Endothelial cell (in vitro differentiated cells): ENCODE results near the gene LY86. TPM values are rescaled to one million over a fixed set of nuclear protein-coding genes. Genes with fewer than 3 reads are reported as not detected.

Experiments
- DNase-seq: peaks from one replicate; pipeline ENCODE4 v3.0.0; 2021; ENCODE audit warnings: low spot score
- H3K27ac Mint-ChIP-seq: one replicate; pipeline ENCODE4 v1.8.0; 2021; ENCODE audit warnings: mixed read lengths, inconsistent platforms; ENCODE audit not compliant: unreplicated experiment
- H3K27me3 Mint-ChIP-seq: one replicate; pipeline ENCODE4 v1.8.0; 2021; ENCODE audit warnings: mild to moderate bottlenecking, moderate library complexity, mixed read lengths, inconsistent platforms; ENCODE audit not compliant: unreplicated experiment
- H3K36me3 Mint-ChIP-seq: one replicate; pipeline ENCODE4 v1.8.0; 2021; ENCODE audit warnings: mild to moderate bottlenecking, low read depth, mixed read lengths, inconsistent platforms; ENCODE audit not compliant: unreplicated experiment
- H3K4me1 Mint-ChIP-seq: one replicate; pipeline ENCODE4 v1.8.0; 2021; ENCODE audit warnings: mild to moderate bottlenecking, mixed read lengths, inconsistent platforms; ENCODE audit not compliant: unreplicated experiment
- H3K4me3 Mint-ChIP-seq: one replicate; pipeline ENCODE4 v1.8.0; 2021; ENCODE audit warnings: mild to moderate bottlenecking, mixed read lengths, inconsistent platforms; ENCODE audit not compliant: unreplicated experiment
- H3K9me3 Mint-ChIP-seq: one replicate; pipeline ENCODE4 v1.8.0; 2021; ENCODE audit warnings: mixed read lengths, inconsistent platforms; ENCODE audit not compliant: unreplicated experiment
- total RNA-seq: library from RNA; stranded (reverse); fragmentation: NEBNext Ultra II Directional; extraction: Animal tissue kit (Norgen Biotek cat#: 25700); gene quantifications from one replicate; pipeline ENCODE4 v1.2.1, GENCODE V29; 2021; ENCODE audit not compliant: unreplicated experiment
- TF ChIP-seq, protein P1 (sequence below): fragments of 200-600 bp; sonication (generic); IDR thresholded peaks from one replicate; pipeline ENCODE4 v1.5.0; 2021; ENCODE audit warnings: antibody characterized with exemption; ENCODE audit not compliant: unreplicated experiment

Gene LY86
- total RNA-seq, 1 donor from 2014 or later: not detected

DNA sequence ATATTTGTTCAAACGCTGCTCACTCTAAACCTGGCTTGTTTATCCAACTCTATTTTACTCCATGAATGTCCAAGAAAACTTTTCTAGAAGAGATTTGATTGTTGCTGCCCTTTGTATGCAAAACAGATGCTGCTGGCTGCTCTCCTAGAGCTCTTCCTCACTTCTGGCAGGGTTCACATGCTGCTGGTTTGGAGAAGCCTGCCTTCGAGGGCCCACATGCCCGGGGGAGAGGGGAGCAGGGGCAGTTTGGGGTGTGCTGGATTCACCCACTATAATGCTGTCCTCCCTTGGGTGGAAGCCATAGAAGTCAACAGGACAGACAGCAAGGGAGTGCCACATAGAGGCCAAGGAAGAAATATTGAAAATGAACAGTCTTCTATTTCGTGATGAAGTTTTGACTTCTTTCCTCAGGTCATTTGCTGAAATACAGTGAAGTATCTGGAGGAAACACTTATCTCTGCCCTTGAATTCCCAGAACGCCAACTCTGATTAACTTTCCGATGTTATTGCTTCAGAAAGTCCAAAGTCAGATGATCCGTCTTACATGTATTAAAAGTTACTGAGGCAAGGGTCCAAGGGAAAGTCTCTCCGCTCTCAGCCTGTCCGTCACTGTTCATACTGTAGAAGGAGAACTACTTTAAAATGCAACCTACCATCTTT is 32.4 kb downstream of the LY86 start:
- peaks cover 3% of the 10 kb centered on the region for H3K27me3 Mint-ChIP-seq
- no peak overlapping the region for H3K4me3 Mint-ChIP-seq
- H3K9me3 Mint-ChIP-seq: no peaks in the 10 kb centered on the region
- peaks cover 18% of the 10 kb centered on the region for H3K4me1 Mint-ChIP-seq
- TF ChIP-seq, protein P1, sequence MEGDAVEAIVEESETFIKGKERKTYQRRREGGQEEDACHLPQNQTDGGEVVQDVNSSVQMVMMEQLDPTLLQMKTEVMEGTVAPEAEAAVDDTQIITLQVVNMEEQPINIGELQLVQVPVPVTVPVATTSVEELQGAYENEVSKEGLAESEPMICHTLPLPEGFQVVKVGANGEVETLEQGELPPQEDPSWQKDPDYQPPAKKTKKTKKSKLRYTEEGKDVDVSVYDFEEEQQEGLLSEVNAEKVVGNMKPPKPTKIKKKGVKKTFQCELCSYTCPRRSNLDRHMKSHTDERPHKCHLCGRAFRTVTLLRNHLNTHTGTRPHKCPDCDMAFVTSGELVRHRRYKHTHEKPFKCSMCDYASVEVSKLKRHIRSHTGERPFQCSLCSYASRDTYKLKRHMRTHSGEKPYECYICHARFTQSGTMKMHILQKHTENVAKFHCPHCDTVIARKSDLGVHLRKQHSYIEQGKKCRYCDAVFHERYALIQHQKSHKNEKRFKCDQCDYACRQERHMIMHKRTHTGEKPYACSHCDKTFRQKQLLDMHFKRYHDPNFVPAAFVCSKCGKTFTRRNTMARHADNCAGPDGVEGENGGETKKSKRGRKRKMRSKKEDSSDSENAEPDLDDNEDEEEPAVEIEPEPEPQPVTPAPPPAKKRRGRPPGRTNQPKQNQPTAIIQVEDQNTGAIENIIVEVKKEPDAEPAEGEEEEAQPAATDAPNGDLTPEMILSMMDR: no peak
- no peak for DNase-seq
- no peaks in the 10 kb centered on the region for H3K36me3 Mint-ChIP-seq
- H3K27ac Mint-ChIP-seq: no peak overlapping the region

DNA sequence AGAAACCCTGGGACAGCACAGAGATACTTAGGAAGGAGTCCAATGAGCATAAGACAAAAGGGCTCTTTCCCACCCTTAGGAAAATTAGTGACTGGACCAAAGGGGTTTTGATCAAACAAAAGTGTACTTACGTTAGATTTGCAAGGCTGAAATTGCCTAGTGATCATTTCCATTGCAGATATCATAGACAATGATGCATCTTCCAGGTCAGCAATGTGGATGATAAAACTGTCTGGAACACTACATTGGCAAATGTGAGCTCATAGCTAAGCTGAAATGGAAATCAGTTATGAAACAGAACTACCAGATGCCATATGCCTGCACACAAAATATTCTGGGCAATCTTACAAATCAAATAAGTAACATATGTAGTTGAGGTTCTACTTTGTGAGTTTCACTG is 34.0 kb downstream of the LY86 start:
- no peaks in the 10 kb centered on the region for H3K9me3 Mint-ChIP-seq
- DNase-seq: no peak
- H3K36me3 Mint-ChIP-seq: no peaks in the 10 kb centered on the region
- TF ChIP-seq, protein P1: no peak
- peaks cover 3% of the 10 kb centered on the region for H3K27me3 Mint-ChIP-seq
- H3K4me3 Mint-ChIP-seq: no peak overlapping the region
- H3K27ac Mint-ChIP-seq: no peak overlapping the region
- H3K4me1 Mint-ChIP-seq: peaks cover 18% of the 10 kb centered on the region

DNA sequence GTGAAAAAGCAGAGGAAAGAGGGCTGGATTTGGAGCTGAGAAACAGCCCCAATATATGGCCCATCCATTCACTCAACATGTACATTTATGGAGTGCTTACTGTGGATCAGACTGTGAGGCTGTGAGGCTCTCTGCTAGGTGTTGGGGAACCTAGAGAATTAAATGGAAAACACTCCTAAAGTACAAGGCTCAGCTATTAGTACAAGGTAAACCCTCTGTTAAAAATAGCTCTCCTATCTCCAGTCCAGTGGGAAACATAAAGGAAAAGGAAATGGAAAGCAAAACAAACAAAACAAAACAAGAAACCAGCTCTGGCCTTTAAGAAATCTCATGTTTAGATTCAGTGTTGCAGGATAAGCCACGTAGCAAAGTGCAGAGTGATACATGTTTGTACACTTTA is 35.0 kb downstream of the LY86 start:
- H3K4me1 Mint-ChIP-seq: peaks cover 18% of the 10 kb centered on the region
- DNase-seq: no peak
- H3K9me3 Mint-ChIP-seq: no peaks in the 10 kb centered on the region

DNA sequence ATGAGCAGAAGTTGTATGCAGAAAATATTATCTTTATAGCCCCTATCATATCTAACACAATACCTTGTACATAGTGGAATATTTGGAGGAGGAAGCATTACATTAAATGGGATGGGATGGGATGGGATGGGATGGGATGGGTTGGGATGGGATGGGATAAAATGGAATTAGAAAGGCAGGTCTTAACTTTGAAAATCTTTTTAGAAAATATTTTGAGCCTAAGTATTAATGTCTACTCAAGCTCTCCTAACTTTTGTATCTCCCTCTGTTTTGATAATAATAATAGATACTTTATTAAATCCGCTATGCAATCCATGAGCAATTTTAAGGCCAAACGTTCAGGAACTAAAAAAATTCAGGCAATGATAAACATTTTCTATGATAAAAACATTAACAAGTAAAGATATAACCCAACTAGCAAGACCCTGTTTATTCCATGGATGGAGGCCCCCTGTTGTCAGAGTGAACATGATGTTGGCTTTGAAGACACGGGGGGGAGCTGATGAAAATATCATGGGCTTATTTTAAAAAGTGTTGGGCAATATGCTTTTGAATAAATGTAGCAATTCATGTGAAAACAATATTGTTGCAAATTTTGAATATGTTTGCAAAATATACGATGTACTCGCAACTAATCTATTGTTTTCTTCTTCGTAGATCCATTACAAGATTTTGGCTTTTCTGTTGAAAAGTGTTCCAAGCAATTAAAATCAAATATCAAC is 35.9 kb downstream of the LY86 start:
- DNase-seq: no peak
- Mint-ChIP-seq H3K4me1 (peaks cover 18% of the 10 kb centered on the region), H3K9me3 (no peaks in the 10 kb centered on the region), H3K27me3 (peaks cover 3% of the 10 kb centered on the region), H3K4me3 (no peak overlapping the region), H3K27ac (no peak overlapping the region), H3K36me3 (no peaks in the 10 kb centered on the region)
- TF ChIP-seq, protein P1: no peak

More for the DNA sequence above, 35.0 kb downstream of the LY86 start:
- H3K27me3 Mint-ChIP-seq: peaks cover 3% of the 10 kb centered on the region
- H3K36me3 Mint-ChIP-seq: no peaks in the 10 kb centered on the region
- no peak overlapping the region for H3K27ac Mint-ChIP-seq
- TF ChIP-seq, protein P1: no peak
- H3K4me3 Mint-ChIP-seq: no peak overlapping the region

DNA sequence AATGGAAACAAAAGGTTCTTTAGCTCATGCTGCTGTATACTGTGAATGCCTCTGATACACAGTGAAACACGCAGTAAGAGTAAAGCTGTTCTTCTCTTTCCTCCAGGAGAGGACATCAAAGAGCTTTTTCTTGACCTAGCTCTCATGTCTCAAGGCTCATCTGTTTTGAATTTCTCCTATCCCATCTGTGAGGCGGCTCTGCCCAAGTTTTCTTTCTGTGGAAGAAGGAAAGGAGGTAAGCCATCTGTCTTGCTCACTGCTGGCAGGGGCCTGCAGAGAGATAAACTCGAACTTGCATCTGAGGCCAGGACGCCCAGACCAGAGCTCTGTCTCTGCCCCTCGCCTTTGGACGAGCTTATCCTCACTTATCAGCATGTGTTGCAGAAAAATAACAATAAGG is 37.7 kb downstream of the LY86 start:
- no peaks in the 10 kb centered on the region for H3K36me3 Mint-ChIP-seq
- no peak overlapping the region for H3K4me3 Mint-ChIP-seq
- no peaks in the 10 kb centered on the region for H3K9me3 Mint-ChIP-seq
- H3K4me1 Mint-ChIP-seq: peaks cover 13% of the 10 kb centered on the region
- H3K27ac Mint-ChIP-seq: no peak overlapping the region
- TF ChIP-seq, protein P1: no peak
- DNase-seq: no peak
- peaks cover 3% of the 10 kb centered on the region for H3K27me3 Mint-ChIP-seq
